ENCODE data around the gene ZNF649. TPM values are rescaled to one million over a fixed set of nuclear protein-coding genes. Genes with fewer than 3 reads are reported as not detected.
A peak's percentile ranks its signal among the peaks of the same experiment; 100 is the strongest.

Gene ZNF649
- total RNA-seq: 10.7 to 13.7 TPM (median 11.2 TPM) in 3 replicates
- long read RNA-seq, transcript ZNF649-201 (5 exons, 3,197 nt): major isoform, 17 of 19 reads
- long read RNA-seq, partial matches to known transcripts: 0 of 19 reads
- long read RNA-seq, other reads (novel, unspliced or antisense): 2 of 19 reads

- peaks cover 24% of the 10 kb centered on the region for H3K36me3 Mint-ChIP-seq (ENCODE audit: low read depth)
- peaks cover 5% of the 10 kb centered on the region for H3K27me3 Mint-ChIP-seq (ENCODE audit: low read depth)
- DNase-seq (ENCODE audit: low spot score): no peak
- no peak for TF ChIP-seq CTCF (IDR thresholded peaks at IDR 0.05)
- peaks cover 19% of the 10 kb centered on the region for H3K4me1 Mint-ChIP-seq (ENCODE audit: low read depth)
- peak within 1 kb of the TSS; percentile 99 for H3K4me3 Mint-ChIP-seq (ENCODE audit: unreplicated experiment)
- peak within 1 kb of the TSS; percentile 97 for H3K27ac Mint-ChIP-seq (ENCODE audit: unreplicated experiment)
- H3K9me3 Mint-ChIP-seq (ENCODE audit: low read depth): peaks cover 46% of the 10 kb centered on the region
Measured at GRCh38 chr19:51904331-51905165, at the start of gene ZNF649. TSS of gene ZNF649 (minus strand) at chr19:51905017. CDS start at chr19:51900107, 4,910 bp downstream.

GRCh38 chr19:51948975-51949374 lies 44.2 kb upstream of the ZNF649 start:
- Mint-ChIP-seq H3K4me1 (ENCODE audit: low read depth) (no peaks in the 10 kb centered on the region), H3K36me3 (ENCODE audit: low read depth) (peaks cover 54% of the 10 kb centered on the region), H3K27ac (ENCODE audit: unreplicated experiment) (no peak overlapping the region), H3K27me3 (ENCODE audit: low read depth) (no peaks in the 10 kb centered on the region), H3K9me3 (ENCODE audit: low read depth) (peaks cover 83% of the 10 kb centered on the region), H3K4me3 (ENCODE audit: unreplicated experiment) (no peak overlapping the region)
- TF ChIP-seq CTCF (IDR thresholded peaks at IDR 0.05): no peak
- no peak for DNase-seq (ENCODE audit: low spot score)

DNA sequence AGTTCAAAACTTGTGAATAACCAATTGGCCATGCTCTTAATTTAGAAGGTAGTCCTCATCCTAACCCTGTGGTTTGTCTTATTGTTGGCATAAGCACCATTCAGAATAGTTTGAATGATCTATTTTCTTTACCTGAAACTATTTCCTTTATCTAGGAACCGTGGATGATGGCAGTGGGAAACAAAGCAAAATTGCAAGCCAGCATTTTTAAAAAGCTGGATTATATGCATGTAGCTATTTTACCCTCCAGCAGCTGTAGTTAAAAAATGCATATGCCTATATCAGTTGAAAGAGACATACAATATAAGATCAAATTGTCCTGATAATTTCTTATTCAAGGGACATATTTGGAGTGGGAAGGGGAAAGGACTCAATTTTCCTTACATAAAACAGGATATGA lies 41.8 kb upstream of the ZNF649 start:
- H3K4me1 Mint-ChIP-seq (ENCODE audit: low read depth): no peaks in the 10 kb centered on the region
- H3K36me3 Mint-ChIP-seq (ENCODE audit: low read depth): peaks cover 71% of the 10 kb centered on the region
- H3K4me3 Mint-ChIP-seq (ENCODE audit: unreplicated experiment): no peak overlapping the region
- H3K9me3 Mint-ChIP-seq (ENCODE audit: low read depth): peaks cover 94% of the 10 kb centered on the region
- no peak for TF ChIP-seq CTCF (IDR thresholded peaks at IDR 0.05)
- H3K27me3 Mint-ChIP-seq (ENCODE audit: low read depth): no peaks in the 10 kb centered on the region
- no peak for DNase-seq (ENCODE audit: low spot score)
- H3K27ac Mint-ChIP-seq (ENCODE audit: unreplicated experiment): no peak overlapping the region

- no peak overlapping the region for H3K4me3 Mint-ChIP-seq (ENCODE audit: unreplicated experiment)
- H3K36me3 Mint-ChIP-seq (ENCODE audit: low read depth): peaks cover 82% of the 10 kb centered on the region
- no peak for TF ChIP-seq CTCF (IDR thresholded peaks at IDR 0.05)
- H3K27ac Mint-ChIP-seq (ENCODE audit: unreplicated experiment): no peak overlapping the region
- no peak for DNase-seq (ENCODE audit: low spot score)
- no peaks in the 10 kb centered on the region for H3K27me3 Mint-ChIP-seq (ENCODE audit: low read depth)
- H3K4me1 Mint-ChIP-seq (ENCODE audit: low read depth): no peaks in the 10 kb centered on the region
- peaks cover 94% of the 10 kb centered on the region for H3K9me3 Mint-ChIP-seq (ENCODE audit: low read depth)
Measured at GRCh38 chr19:51944798-51945552, 40.2 kb upstream of the ZNF649 start.

- TF ChIP-seq CTCF (IDR thresholded peaks at IDR 0.05): no peak
- peaks cover 82% of the 10 kb centered on the region for H3K36me3 Mint-ChIP-seq (ENCODE audit: low read depth)
Measured at GRCh38 chr19:51938936-51939335, 34.1 kb upstream of the ZNF649 start.

More at GRCh38 chr19:51938936-51939335, 34.1 kb upstream of the ZNF649 start:
- Mint-ChIP-seq H3K9me3 (ENCODE audit: low read depth) (peaks cover 63% of the 10 kb centered on the region), H3K4me3 (ENCODE audit: unreplicated experiment) (no peak overlapping the region), H3K27ac (ENCODE audit: unreplicated experiment) (no peak overlapping the region), H3K4me1 (ENCODE audit: low read depth) (no peaks in the 10 kb centered on the region), H3K27me3 (ENCODE audit: low read depth) (no peaks in the 10 kb centered on the region)
- no peak for DNase-seq (ENCODE audit: low spot score)
